VCaP (cell line): ENCODE results near the gene PTP4A2.

Experiments used
- H3K27ac ChIP-seq: fragments of 450-650 bp; 2 replicates; pipeline ENCODE4 v1.5.1; 2017
- TF ChIP-seq, protein P1 (sequence below): fragments of 450-650 bp; conservative IDR thresholded peaks from 2 replicates; pipeline ENCODE4 v1.5.1; 2017; ENCODE audit warnings: mild to moderate bottlenecking, moderate library complexity

Gene PTP4A2

DNA sequence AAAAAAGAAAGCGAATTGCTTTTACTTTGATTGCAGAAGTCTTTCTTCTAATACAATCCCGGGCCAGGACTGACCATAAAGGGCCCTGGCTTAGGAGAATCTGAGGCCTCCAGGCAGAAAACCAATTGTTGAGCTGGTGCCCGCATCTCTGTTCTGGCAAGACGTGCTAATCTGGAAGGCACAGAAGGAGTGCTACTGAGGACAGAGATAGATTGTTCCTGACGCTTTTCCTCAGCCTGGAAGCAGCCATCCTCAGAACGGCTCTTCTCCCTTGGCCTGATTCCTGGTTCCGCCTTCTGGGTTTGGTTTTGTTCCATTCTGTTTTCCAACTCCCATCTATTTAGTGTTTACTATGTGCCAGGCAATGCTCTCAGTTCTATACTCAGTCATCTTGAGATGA is 77.6 kb downstream of the PTP4A2 start:
- no peak overlapping the region for H3K27ac ChIP-seq
- TF ChIP-seq, protein P1, sequence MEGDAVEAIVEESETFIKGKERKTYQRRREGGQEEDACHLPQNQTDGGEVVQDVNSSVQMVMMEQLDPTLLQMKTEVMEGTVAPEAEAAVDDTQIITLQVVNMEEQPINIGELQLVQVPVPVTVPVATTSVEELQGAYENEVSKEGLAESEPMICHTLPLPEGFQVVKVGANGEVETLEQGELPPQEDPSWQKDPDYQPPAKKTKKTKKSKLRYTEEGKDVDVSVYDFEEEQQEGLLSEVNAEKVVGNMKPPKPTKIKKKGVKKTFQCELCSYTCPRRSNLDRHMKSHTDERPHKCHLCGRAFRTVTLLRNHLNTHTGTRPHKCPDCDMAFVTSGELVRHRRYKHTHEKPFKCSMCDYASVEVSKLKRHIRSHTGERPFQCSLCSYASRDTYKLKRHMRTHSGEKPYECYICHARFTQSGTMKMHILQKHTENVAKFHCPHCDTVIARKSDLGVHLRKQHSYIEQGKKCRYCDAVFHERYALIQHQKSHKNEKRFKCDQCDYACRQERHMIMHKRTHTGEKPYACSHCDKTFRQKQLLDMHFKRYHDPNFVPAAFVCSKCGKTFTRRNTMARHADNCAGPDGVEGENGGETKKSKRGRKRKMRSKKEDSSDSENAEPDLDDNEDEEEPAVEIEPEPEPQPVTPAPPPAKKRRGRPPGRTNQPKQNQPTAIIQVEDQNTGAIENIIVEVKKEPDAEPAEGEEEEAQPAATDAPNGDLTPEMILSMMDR: no peak

DNA sequence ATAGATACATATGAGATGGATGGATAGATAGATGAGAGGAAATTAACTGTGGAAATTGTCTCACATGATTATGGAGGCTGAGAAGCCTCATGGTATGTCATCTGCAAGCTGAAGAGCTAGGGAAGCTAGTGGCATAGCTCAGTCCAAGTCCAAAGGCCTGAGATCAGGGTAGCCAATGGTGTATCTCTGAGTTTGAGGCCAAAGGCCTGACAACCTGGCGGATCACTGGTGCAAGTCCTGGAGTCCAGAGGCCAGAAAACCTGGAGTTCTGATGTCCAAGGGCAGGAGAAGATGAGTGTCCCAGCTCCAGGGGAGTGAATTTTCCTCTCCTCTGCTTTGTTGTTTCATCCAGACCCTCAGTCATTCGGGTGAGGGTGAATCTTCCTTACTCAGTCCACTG is 78.4 kb downstream of the PTP4A2 start:
- TF ChIP-seq, protein P1: no peak
- no peak overlapping the region for H3K27ac ChIP-seq

DNA sequence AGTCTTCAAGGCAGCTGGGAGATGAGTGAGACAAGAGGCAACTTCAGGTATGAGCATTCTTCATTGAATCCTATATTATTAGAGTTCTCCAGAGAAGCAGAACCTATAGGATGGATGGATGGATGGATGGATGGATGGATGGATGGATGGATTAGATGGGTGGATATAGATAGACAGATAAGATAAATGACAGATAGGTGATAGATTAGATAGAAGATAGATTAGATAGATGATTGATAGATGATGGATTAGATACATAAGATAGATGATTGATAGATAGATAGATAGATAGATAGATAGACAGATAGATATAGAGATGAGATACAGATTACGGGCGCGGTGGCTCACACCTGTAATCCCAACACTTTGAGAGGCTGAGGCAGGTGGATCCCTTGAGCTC is 79.1 kb downstream of the PTP4A2 start:
- TF ChIP-seq, protein P1: no peak
- no peak overlapping the region for H3K27ac ChIP-seq

DNA sequence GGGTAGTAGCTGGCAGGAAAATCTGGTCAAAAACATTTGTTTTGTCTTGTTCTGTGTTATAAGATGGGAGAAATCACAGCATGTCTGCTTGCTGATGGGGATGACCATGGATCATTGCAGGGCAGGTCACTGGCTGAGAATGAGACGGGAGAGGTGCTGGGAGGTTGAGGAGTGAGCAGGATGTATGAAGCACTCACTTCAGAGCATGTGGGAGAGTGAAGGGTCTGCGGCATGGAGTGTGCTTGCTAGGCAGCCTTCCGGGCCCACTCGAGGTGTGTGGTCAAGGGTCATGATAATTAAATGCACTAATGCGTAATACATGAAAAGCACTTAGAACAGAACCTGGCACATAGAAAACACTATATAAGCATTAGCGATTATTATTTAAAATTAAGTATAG is 80.3 kb downstream of the PTP4A2 start:
- TF ChIP-seq, protein P1: no peak
- H3K27ac ChIP-seq: no peak overlapping the region
